Activated naive CD8-positive, alpha-beta T cell treated with anti-CD3 and anti-CD28 coated beads, Interleukin-2, amount 50 U/mL, for 24 hours (primary cell): ENCODE measurements around the gene MRPL22.
A peak's percentile ranks its signal among the peaks of the same experiment; 100 is the strongest.
"Not testable (repeated sequence)": the region's sequence is repeated elsewhere in the genome, so short reads cannot be mapped to it uniquely, and the experiment has no call there.

Experiments
- ATAC-seq: fragments of 150-1000 bp; cut with Tn5 transposase; one replicate; pipeline ENCODE4 v1.10.0; 2021
- DNase-seq: peaks from one replicate; pipeline ENCODE4 v3.0.0; 2021
- H3K27ac Mint-ChIP-seq: one replicate; pipeline ENCODE4 v1.8.0; 2021; ENCODE audit warnings: mild to moderate bottlenecking, mixed read lengths
- H3K27me3 Mint-ChIP-seq: one replicate; pipeline ENCODE4 v1.8.0; 2021; ENCODE audit warnings: mixed read lengths
- H3K36me3 Mint-ChIP-seq: one replicate; pipeline ENCODE4 v1.8.0; 2021; ENCODE audit warnings: low read depth, mixed read lengths
- H3K4me1 Mint-ChIP-seq: one replicate; pipeline ENCODE4 v1.8.0; 2021; ENCODE audit warnings: mixed read lengths
- H3K4me3 Mint-ChIP-seq: one replicate; pipeline ENCODE4 v1.8.0; 2021; ENCODE audit warnings: mild to moderate bottlenecking, moderate library complexity, mixed read lengths
- H3K9me3 Mint-ChIP-seq: one replicate; pipeline ENCODE4 v1.8.0; 2021; ENCODE audit warnings: mixed read lengths

MRPL22 gene

DNA sequence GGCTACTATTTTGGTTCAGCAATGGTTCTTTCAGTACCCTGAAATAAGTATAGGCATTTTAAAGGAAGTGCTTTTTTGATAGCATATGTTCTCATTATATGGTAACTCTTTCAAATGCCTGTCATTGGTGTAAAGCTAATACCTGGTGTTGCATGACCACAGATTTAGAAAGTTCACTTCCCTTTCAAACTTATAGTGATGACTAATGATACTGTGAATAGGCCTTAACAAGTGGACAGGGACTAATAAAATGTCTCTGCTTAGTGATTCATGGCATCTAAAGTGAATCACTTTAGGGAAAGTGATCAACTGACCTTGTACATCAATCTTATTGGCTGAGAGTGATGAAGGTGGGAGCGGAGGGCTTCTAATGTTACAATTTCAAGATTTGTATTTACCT lies 21.6 kb downstream of the MRPL22 start:
- Mint-ChIP-seq H3K4me3 (no peak overlapping the region), H3K27me3 (no peaks in the 10 kb centered on the region), H3K36me3 (peaks cover 35% of the 10 kb centered on the region), H3K9me3 (no peaks in the 10 kb centered on the region), H3K4me1 (peaks cover 3% of the 10 kb centered on the region), H3K27ac (no peak overlapping the region)
- peak; percentile 24 for ATAC-seq
- DNase-seq = no peak

GRCh38 chr5:154966081-154966841 lies 25.4 kb downstream of the MRPL22 start:
- H3K4me3 Mint-ChIP-seq = no peak overlapping the region
- ATAC-seq = no peak
- DNase-seq = no peak
- H3K36me3 Mint-ChIP-seq = peaks cover 34% of the 10 kb centered on the region
- H3K27ac Mint-ChIP-seq = peak overlapping the region; percentile 53
- no peaks in the 10 kb centered on the region for H3K9me3 Mint-ChIP-seq
- H3K27me3 Mint-ChIP-seq = no peaks in the 10 kb centered on the region
- H3K4me1 Mint-ChIP-seq = peaks cover 3% of the 10 kb centered on the region

DNA sequence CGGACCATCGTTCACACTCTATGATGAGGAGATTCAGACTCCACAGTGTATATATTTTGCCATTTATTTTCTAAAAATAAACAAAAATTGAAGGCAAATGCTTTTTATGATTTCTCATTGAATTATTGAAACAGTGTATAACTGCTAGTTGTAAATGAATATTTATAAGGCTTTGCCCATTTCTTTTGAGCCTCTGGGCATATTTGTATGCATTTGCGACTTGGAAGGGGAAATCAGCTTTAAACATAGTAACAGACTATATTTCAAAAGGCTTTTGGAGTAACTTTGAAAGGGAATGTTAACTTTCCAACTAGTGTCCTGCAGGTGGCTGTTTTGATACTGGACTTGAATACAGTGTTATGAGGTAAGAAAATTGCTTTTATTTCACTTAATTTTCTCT lies 26.0 kb downstream of the MRPL22 start:
- Mint-ChIP-seq H3K27me3 (no peaks in the 10 kb centered on the region), H3K4me3 (no peak overlapping the region), H3K36me3 (peaks cover 32% of the 10 kb centered on the region), H3K9me3 (no peaks in the 10 kb centered on the region), H3K27ac (no peak overlapping the region), H3K4me1 (peaks cover 3% of the 10 kb centered on the region)
- no peak for DNase-seq
- ATAC-seq = no peak

DNA sequence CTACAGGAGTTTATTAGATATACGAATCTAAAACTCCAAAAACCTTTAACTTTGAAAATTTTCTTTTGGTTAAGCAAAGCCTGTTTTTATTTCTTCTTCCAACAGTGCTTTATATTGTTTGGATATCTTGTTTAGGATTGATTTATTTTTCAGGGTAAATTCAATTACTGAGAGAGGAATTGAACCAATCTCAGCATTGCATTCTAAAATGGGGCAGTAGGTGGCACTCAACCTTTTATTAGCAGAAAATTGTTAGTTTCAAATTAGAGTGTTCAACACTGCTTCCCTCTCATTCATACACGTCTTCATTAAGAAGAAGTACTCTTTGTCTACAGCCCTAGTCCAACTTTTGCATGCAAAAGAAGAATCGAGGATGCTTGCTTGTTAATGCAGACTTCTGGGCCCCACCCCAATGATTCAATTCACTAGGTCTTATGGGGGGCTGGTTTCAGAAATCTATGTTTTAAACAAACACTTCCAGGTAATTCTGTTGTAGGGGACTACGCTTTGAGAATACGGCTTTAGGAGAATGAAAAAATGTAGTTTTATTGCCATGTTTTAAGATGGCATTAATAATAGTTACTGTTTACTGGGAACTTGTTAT lies 26.6 kb downstream of the MRPL22 start:
- DNase-seq (no peak), ATAC-seq (no peak)
- no peaks in the 10 kb centered on the region for H3K9me3 Mint-ChIP-seq
- peaks cover 30% of the 10 kb centered on the region for H3K36me3 Mint-ChIP-seq
- no peak overlapping the region for H3K4me3 Mint-ChIP-seq
- peaks cover 3% of the 10 kb centered on the region for H3K4me1 Mint-ChIP-seq
- no peak overlapping the region for H3K27ac Mint-ChIP-seq
- H3K27me3 Mint-ChIP-seq = no peaks in the 10 kb centered on the region

DNA sequence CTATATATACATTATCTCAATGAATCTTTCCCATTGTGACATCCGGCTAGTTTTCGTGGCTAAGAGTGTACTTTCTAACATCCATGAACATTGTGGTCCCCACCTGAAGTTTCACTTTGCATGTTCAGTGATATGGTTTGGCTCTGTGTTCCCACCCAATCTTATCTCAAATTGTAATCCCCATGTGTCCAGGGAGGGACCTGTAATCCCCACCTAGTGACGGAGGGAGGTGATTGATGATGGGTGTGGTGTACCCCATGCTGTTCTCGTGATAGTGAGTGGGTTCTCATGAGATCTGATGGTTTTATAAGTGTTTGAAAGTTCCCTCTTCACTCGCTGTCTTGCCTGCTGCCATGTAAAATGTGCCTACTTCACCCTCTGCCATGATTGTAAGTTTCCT lies 28.1 kb downstream of the MRPL22 start:
- Mint-ChIP-seq H3K27me3 (no peaks in the 10 kb centered on the region), H3K27ac (no peak overlapping the region), H3K4me3 (no peak overlapping the region), H3K4me1 (peaks cover 3% of the 10 kb centered on the region), H3K9me3 (no peaks in the 10 kb centered on the region), H3K36me3 (peaks cover 25% of the 10 kb centered on the region)
- ATAC-seq (no peak), DNase-seq (no peak)

DNA sequence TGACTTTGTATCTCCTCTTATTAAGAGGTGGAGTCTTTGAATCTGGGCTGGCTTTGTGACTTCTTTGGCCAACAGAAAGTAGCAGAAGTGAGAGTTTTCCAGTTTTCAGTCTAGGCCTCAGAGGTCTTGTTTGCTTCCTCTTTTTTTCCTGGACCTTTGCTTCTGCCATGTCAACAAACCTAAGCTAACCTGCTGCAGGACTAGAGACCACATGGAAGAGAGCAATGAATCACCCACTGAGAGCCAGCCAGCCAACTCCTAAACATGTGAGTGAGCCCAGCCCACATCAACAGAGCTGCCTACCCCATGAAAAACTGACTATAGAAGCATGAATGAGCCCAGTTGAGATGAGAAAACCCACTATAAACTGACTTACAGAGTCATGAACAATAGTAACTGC lies 29.9 kb downstream of the MRPL22 start:
- no peak overlapping the region for H3K4me3 Mint-ChIP-seq
- no peak overlapping the region for H3K27ac Mint-ChIP-seq
- H3K36me3 Mint-ChIP-seq = peaks cover 29% of the 10 kb centered on the region

DNA sequence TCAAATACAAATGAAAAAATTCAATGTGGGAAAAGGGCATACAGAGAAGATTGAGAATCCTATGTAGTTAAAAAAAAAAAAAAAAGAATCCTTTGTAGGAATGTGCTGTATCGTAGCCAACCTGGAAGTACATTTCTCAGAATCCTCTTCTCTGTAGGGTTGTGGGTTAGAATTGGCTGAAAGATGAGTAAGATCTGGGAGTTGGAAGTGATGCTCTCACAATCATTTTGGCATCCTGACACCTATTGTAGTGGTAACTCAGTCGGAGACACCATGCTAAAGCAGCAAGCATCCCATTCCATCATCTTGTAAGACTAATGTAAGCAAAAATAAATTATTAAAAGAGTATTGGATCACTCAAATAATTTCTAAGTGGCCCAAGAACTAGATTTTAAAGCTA lies 30.6 kb downstream of the MRPL22 start:
- no peaks in the 10 kb centered on the region for H3K4me1 Mint-ChIP-seq
- H3K27me3 Mint-ChIP-seq = no peaks in the 10 kb centered on the region
- ATAC-seq (no peak), DNase-seq (no peak)
- no peak overlapping the region for H3K27ac Mint-ChIP-seq
- H3K9me3 Mint-ChIP-seq = peaks cover 6% of the 10 kb centered on the region
- peaks cover 26% of the 10 kb centered on the region for H3K36me3 Mint-ChIP-seq
- H3K4me3 Mint-ChIP-seq = no peak overlapping the region

More for the DNA sequence above, 29.9 kb downstream of the MRPL22 start:
- H3K27me3 Mint-ChIP-seq = no peaks in the 10 kb centered on the region
- DNase-seq = no peak
- no peak for ATAC-seq
- H3K9me3 Mint-ChIP-seq = peaks cover 5% of the 10 kb centered on the region
- H3K4me1 Mint-ChIP-seq = peaks cover 3% of the 10 kb centered on the region

GRCh38 chr5:154972476-154973080 lies 31.7 kb downstream of the MRPL22 start:
- no peak overlapping the region for H3K27ac Mint-ChIP-seq
- ATAC-seq = no peak
- H3K36me3 Mint-ChIP-seq = peaks cover 20% of the 10 kb centered on the region
- H3K27me3 Mint-ChIP-seq = no peaks in the 10 kb centered on the region
- DNase-seq = no peak
- H3K4me1 Mint-ChIP-seq = peaks cover 2% of the 10 kb centered on the region
- peaks cover 6% of the 10 kb centered on the region for H3K9me3 Mint-ChIP-seq
- H3K4me3 Mint-ChIP-seq = no peak overlapping the region

- not testable (repeated sequence) for H3K4me3 Mint-ChIP-seq, H3K27me3 Mint-ChIP-seq, DNase-seq, H3K9me3 Mint-ChIP-seq, ATAC-seq, H3K4me1 Mint-ChIP-seq, H3K27ac Mint-ChIP-seq
- peaks cover 11% of the 10 kb centered on the region for H3K36me3 Mint-ChIP-seq
These were observed 35.2 kb downstream of the MRPL22 start for GRCh38 chr5:154976082-154976481.

GRCh38 chr5:154977409-154977808 lies 36.5 kb downstream of the MRPL22 start:
- ATAC-seq = peak; percentile 36

DNA sequence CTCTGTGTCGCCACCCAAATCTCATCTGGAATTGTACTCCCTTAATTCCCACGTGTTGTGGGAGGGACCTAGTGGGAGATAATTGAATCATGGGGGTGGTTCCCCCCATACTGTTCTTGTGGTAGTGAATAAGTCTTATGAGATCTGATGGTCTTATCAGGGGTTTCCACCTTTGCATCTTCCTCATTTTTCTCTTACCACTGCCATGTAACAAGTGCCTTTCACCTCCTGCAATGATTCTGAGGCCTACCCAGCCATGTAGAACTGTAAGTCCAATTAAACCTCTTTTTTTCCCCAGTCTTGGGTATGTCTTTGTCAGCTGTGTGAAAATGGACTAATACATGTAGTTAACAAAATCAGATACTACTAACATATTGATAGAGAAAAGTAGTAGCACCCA lies 37.4 kb downstream of the MRPL22 start:
- not testable (repeated sequence) for H3K4me1 Mint-ChIP-seq, H3K27me3 Mint-ChIP-seq, ATAC-seq, H3K27ac Mint-ChIP-seq, DNase-seq, H3K4me3 Mint-ChIP-seq, H3K9me3 Mint-ChIP-seq
- H3K36me3 Mint-ChIP-seq = peaks cover 11% of the 10 kb centered on the region

More at GRCh38 chr5:154977409-154977808, 36.5 kb downstream of the MRPL22 start:
- H3K4me3 Mint-ChIP-seq = no peak overlapping the region
- H3K27me3 Mint-ChIP-seq = peaks cover 2% of the 10 kb centered on the region
- peaks cover 11% of the 10 kb centered on the region for H3K36me3 Mint-ChIP-seq
- no peak overlapping the region for H3K27ac Mint-ChIP-seq
- peaks cover 6% of the 10 kb centered on the region for H3K9me3 Mint-ChIP-seq
- H3K4me1 Mint-ChIP-seq = peaks cover 2% of the 10 kb centered on the region
- DNase-seq = no peak

DNA sequence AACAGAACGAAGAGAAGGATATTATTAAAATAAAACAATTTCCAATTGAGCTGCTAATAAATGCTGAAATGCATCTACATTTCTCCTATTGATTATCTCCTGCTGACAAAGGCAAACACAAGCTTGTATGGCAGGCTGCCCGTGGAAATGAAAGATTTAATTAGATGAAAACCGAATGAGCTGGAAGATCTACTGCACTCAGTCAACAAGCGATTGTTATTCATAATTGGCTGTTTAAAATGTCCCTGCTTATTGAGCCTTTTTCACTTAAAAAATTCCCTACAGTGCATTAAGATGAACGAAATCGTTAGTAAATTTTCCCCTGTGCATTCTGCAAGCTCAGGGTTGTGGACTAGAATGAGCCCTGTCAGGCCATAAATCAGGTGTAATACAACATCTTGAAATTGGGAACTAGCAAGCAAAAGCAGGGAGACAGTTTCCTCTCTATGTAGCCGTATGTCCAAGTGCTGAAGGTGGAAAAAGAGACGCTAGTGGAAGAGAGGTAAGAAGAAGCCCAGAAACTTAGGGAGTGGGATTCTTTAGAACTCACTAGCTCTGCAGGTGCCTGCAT lies 44.2 kb downstream of the MRPL22 start:
- no peak overlapping the region for H3K4me3 Mint-ChIP-seq
- no peaks in the 10 kb centered on the region for H3K4me1 Mint-ChIP-seq
- DNase-seq = no peak
- no peak overlapping the region for H3K27ac Mint-ChIP-seq
- no peaks in the 10 kb centered on the region for H3K9me3 Mint-ChIP-seq
- H3K36me3 Mint-ChIP-seq = no peaks in the 10 kb centered on the region
- ATAC-seq = no peak
- H3K27me3 Mint-ChIP-seq = peaks cover 9% of the 10 kb centered on the region

DNA sequence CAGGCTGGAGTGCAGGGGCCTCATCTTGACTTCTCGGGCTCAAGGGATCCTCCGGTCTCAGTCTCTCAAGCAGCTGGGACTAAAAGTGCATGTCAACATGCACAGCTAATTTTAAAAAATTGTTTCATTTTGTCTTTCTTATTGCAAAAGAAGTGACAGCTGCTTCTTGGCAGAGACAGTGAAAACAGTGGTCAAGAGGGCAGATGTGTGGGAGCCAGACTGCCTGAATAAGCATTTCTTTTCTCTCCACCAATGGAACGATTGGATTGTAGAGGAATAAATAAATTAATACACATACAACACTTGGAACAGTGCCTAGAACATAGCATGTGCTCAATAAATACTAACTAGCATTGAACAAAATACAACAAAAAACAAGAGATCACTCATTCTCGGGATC lies 45.3 kb downstream of the MRPL22 start:
- H3K36me3 Mint-ChIP-seq = no peaks in the 10 kb centered on the region
- ATAC-seq (no peak), DNase-seq (no peak)
- H3K9me3 Mint-ChIP-seq = no peaks in the 10 kb centered on the region
- H3K27me3 Mint-ChIP-seq = peaks cover 9% of the 10 kb centered on the region
- no peak overlapping the region for H3K4me3 Mint-ChIP-seq
- H3K27ac Mint-ChIP-seq = no peak overlapping the region
- H3K4me1 Mint-ChIP-seq = no peaks in the 10 kb centered on the region

DNA sequence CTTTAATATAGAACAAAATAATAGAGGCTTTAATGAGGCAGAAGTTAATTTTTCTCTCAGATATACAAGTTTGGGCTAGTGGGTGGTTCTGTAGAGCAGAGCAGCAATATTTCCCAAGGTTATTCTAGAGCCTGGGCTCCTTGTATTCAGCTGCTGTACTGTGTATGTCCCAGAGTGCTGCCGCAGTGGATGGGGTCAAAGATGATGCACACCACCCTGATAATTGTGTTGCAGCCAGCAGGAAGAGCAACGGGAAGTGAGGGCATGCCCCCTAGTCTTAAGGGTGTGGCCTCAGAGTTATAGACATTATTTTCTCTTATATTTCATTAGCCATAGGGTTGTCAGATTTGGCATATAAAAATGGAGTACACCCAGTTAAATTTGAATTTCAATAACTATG lies 48.8 kb downstream of the MRPL22 start:
- Mint-ChIP-seq H3K4me3 (no peak overlapping the region), H3K4me1 (no peaks in the 10 kb centered on the region), H3K9me3 (no peaks in the 10 kb centered on the region), H3K36me3 (no peaks in the 10 kb centered on the region), H3K27me3 (peaks cover 7% of the 10 kb centered on the region), H3K27ac (no peak overlapping the region)
- DNase-seq = no peak
- ATAC-seq = no peak

GRCh38 chr5:154993461-154993860 lies 52.6 kb downstream of the MRPL22 start:
- DNase-seq (no peak), ATAC-seq (no peak)
- H3K4me3 Mint-ChIP-seq = no peak overlapping the region
- H3K9me3 Mint-ChIP-seq = no peaks in the 10 kb centered on the region
- H3K36me3 Mint-ChIP-seq = no peaks in the 10 kb centered on the region
- no peak overlapping the region for H3K27ac Mint-ChIP-seq
- H3K4me1 Mint-ChIP-seq = no peaks in the 10 kb centered on the region
- peaks cover 10% of the 10 kb centered on the region for H3K27me3 Mint-ChIP-seq
